Testis (tissue), 3 donors: ENCODE results near the gene DNM3. TPM values are rescaled to one million over a fixed set of nuclear protein-coding genes. Genes with fewer than 3 reads are reported as not detected.

ENCODE experiments used
- DNase-seq: peaks from one replicate; pipeline ENCODE4 v3.0.0-alpha.2; 2019
- H3K27ac ChIP-seq, 2 donors: fragments of 200-600 bp; sonication (generic); one replicate each; pipeline ENCODE4 v1.5.1; 2019
- H3K27me3 ChIP-seq: fragments of 200-600 bp; sonication (generic); one replicate; pipeline ENCODE4 v1.5.1; 2019
- H3K36me3 ChIP-seq: fragments of 200-600 bp; sonication (generic); one replicate; pipeline ENCODE4 v1.5.1; 2017; ENCODE audit warnings: low read depth; ENCODE audit errors: missing control alignments
- H3K4me1 ChIP-seq: fragments of 200-600 bp; sonication (generic); one replicate; pipeline ENCODE4 v1.5.1; 2019
- H3K4me3 ChIP-seq, 2 donors: fragments of 200-600 bp; sonication (generic); one replicate each; pipeline ENCODE4 v1.5.1; 2017 to 2019
- H3K9me3 ChIP-seq: fragments of 200-600 bp; sonication (generic); one replicate; pipeline ENCODE4 v1.5.1; 2017
- CTCF ChIP-seq, 3 experiments: fragments of 450-650 bp in 2 of 3; fragments of 200-600 bp in 1 of 3; sonication (generic) in 1 of 3; IDR thresholded peaks; one replicate each; pipeline ENCODE4 v1.5.1; 2016 to 2019; ENCODE audit warnings: antibody characterized with exemption in 3 of 3, mild to moderate bottlenecking in 2 of 3, moderate library complexity in 1 of 3
- POLR2A ChIP-seq: fragments of 450-650 bp; IDR thresholded peaks from one replicate; pipeline ENCODE4 v1.6.1; 2017; ENCODE audit warnings: antibody characterized with exemption, mild to moderate bottlenecking, moderate library complexity
- WGBS, 2 donors: methylation state at CpG; one replicate each; pipeline ENCODE4 v1.1.5; 2018; 5-methylcytosine and 5-hydroxymethylcytosine counted together
- intact Hi-C: fragments of 100-400 bp; cut with DNase I; formaldehyde crosslinking; loops from one replicate; pipeline ENCODE4 v1.15.1; 2023; ENCODE audit warnings: low total_unique reads
- polyA plus RNA-seq: library from polyadenylated mRNA; stranded (reverse); fragments of 350-450 nt; fragmentation: Illumina TruSeq; extraction: RNeasy Lipid Tissue Mini Kit (QIAGEN cat#74804); gene quantifications from one replicate; pipeline ENCODE4 v1.2.3, GENCODE V29; 2014; ENCODE audit warnings: low read depth, low replicate concordance; ENCODE audit not compliant: insufficient read depth
- total RNA-seq, 2 donors: library from RNA; depleted of rRNA; stranded (reverse); fragments of >200 nt; gene quantifications; one replicate each; pipeline ENCODE4 v1.2.3, GENCODE V29; 2016

Gene DNM3
- total and polyA plus RNA-seq, 3 donors from 2014 or later: 4.9 to 10.2 (median 8.4) TPM

- DNase-seq: no peak
- Histone ChIP-seq H3K27me3 (no peaks in the 10 kb centered on the region), H3K36me3 (no peaks in the 10 kb centered on the region), H3K9me3 (no peaks in the 10 kb centered on the region), H3K4me3 (no peak overlapping the region), H3K27ac (peak overlapping the region; percentile 60 to 81), H3K4me1 (peaks cover 44% of the 10 kb centered on the region)
- no peak for TF ChIP-seq POLR2A
- no peak for TF ChIP-seq CTCF (IDR thresholded peaks at IDR 0.05)
- intact Hi-C loops: no loop called here
- WGBS, 2 donors: 31 to 53% methylated on average over 6 of the region's 6 CpGs
Observed at GRCh38 chr1:172399756-172400721, 558.7 kb downstream of the DNM3 start.

- Histone ChIP-seq H3K4me3 (no peak overlapping the region), H3K27ac (peak overlapping the region; percentile 60 to 81), H3K27me3 (no peaks in the 10 kb centered on the region), H3K4me1 (peaks cover 44% of the 10 kb centered on the region), H3K36me3 (no peaks in the 10 kb centered on the region), H3K9me3 (no peaks in the 10 kb centered on the region)
- no peak for DNase-seq
- WGBS, 2 donors: 26 to 60% methylated on average over 1 of the region's 1 CpG
- TF ChIP-seq CTCF (IDR thresholded peaks at IDR 0.05): no peak
- TF ChIP-seq POLR2A: no peak
- intact Hi-C loops: no loop called here
Observed at GRCh38 chr1:172400722-172401105, 559.4 kb downstream of the DNM3 start.

- Histone ChIP-seq H3K36me3 (no peaks in the 10 kb centered on the region), H3K27ac (no peak overlapping the region), H3K9me3 (no peaks in the 10 kb centered on the region), H3K4me1 (peaks cover 44% of the 10 kb centered on the region), H3K4me3 (no peak overlapping the region), H3K27me3 (no peaks in the 10 kb centered on the region)
- intact Hi-C loops: no loop called here
- DNase-seq: no peak
- TF ChIP-seq CTCF (IDR thresholded peaks at IDR 0.05) (no peak), POLR2A (no peak)
Observed at GRCh38 chr1:172401477-172401876, 560.2 kb downstream of the DNM3 start.

GRCh38 chr1:172401892-172402291 lies 560.6 kb downstream of the DNM3 start:
- no peaks in the 10 kb centered on the region for H3K27me3 ChIP-seq
- no peaks in the 10 kb centered on the region for H3K36me3 ChIP-seq
- no peak for DNase-seq
- H3K4me3 ChIP-seq: no peak overlapping the region
- TF ChIP-seq CTCF (IDR thresholded peaks at IDR 0.05) (peak in 1 of 3 experiments; percentile 2), POLR2A (no peak)
- no peaks in the 10 kb centered on the region for H3K9me3 ChIP-seq
- intact Hi-C loops: no loop called here
- peaks cover 44% of the 10 kb centered on the region for H3K4me1 ChIP-seq
- H3K27ac ChIP-seq: no peak overlapping the region
- WGBS, 2 donors: 55 to 83% methylated on average over 5 of the region's 5 CpGs
